Neutrophil (primary cell): Measurements from ENCODE around the gene CAMK1.
A peak's percentile ranks its signal among the peaks of the same experiment; 100 is the strongest.

Experiments used
- H3K27ac ChIP-seq: fragments of 200-600 bp; sonication (generic); 2 replicates; pipeline ENCODE4 v1.5.1; 2016; ENCODE audit warnings: mild to moderate bottlenecking, moderate library complexity
- H3K27me3 ChIP-seq: fragments of 200-600 bp; sonication (generic); 2 replicates; pipeline ENCODE4 v1.6.0; 2016; ENCODE audit warnings: mild to moderate bottlenecking
- H3K36me3 ChIP-seq: fragments of 200-600 bp; sonication (generic); 2 replicates; pipeline ENCODE4 v1.5.1; 2017
- H3K4me1 ChIP-seq, 2 experiments: fragments of 200-600 bp in 1 of 2; sonication (generic) in 1 of 2; 1 replicate in 1 of 2; 2 replicates in 1 of 2; pipeline versions ENCODE4 v1.5.1 to v1.6.1; 2013 to 2016; ENCODE audit warnings: low read depth in 1 of 2, low read length in 1 of 2, mild to moderate bottlenecking in 1 of 2, moderate library complexity in 1 of 2; ENCODE audit not compliant: control insufficient read depth in 1 of 2, insufficient read depth in 1 of 2
- H3K4me3 ChIP-seq, 2 experiments: fragments of 200-600 bp in 1 of 2; sonication (generic) in 1 of 2; 1 replicate in 1 of 2; 2 replicates in 1 of 2; pipeline ENCODE4 v1.5.1; 2013 to 2016; ENCODE audit warnings: low read depth in 1 of 2, low read length in 1 of 2, mild to moderate bottlenecking in 1 of 2, moderate library complexity in 1 of 2
- H3K9me3 ChIP-seq: fragments of 200-600 bp; sonication (generic); 2 replicates; pipeline ENCODE4 v1.5.1; 2016
- TF ChIP-seq, protein P1 (sequence below): fragments of 200-600 bp; sonication (generic); IDR thresholded peaks from 2 replicates; pipeline ENCODE4 v1.5.1; 2016; ENCODE audit warnings: antibody characterized with exemption

CAMK1 gene

DNA sequence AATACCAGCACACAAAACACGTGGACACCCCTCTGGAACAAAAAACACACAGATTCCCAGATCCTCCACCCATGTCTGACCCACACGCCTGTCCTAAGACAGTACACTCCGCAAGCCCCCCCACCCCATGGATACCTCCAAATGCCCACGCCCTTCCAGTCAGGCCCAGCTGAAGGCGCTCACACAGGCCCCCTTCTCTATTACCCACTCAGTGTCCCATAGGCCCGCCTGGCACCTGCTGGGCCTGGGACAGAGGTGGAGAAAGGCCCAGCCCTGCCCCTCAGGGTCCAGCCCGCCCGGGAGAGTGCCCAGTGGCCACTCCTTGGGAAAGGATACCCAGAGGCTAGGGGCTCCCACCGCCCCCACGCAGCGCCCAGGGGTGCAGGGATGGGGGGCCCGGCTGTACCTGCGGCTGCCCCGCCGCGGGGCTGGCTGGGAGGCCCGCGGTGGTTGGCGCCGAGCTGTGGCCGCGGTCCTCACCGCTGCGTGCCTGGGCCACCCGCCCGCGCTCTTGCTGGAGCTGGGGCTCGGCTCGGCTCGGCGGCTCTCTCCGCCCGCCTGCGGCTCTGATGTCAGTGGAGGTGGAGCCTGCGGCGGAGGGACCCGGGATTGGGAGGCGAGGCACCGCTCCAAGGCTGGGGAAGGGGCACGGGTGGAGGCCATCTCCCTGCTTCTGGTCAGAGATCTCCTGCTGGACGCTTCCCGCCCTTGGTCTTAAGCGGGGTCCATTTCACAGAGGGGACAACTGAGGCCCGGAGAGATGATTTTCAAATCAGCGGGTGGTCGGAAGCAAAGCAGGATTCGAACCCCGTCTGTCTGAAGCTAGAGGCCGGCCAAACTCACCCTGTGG is at the start of gene CAMK1:
CAMK1 (minus strand) TSS at position 522 of the 850 bp plus-strand sequence. CDS start 2,198 bp downstream, outside the sequence.
- Histone ChIP-seq H3K4me1 (peaks cover 23 to 26% of the 10 kb centered on the region in 2 experiments), H3K36me3 (no peaks in the 10 kb centered on the region), H3K9me3 (no peaks in the 10 kb centered on the region), H3K27ac (peak within 1 kb of the TSS; percentile 19), H3K27me3 (peaks cover 14% of the 10 kb centered on the region), H3K4me3 (peak within 1 kb of the TSS; percentile 50 to 51)
- TF ChIP-seq, protein P1, sequence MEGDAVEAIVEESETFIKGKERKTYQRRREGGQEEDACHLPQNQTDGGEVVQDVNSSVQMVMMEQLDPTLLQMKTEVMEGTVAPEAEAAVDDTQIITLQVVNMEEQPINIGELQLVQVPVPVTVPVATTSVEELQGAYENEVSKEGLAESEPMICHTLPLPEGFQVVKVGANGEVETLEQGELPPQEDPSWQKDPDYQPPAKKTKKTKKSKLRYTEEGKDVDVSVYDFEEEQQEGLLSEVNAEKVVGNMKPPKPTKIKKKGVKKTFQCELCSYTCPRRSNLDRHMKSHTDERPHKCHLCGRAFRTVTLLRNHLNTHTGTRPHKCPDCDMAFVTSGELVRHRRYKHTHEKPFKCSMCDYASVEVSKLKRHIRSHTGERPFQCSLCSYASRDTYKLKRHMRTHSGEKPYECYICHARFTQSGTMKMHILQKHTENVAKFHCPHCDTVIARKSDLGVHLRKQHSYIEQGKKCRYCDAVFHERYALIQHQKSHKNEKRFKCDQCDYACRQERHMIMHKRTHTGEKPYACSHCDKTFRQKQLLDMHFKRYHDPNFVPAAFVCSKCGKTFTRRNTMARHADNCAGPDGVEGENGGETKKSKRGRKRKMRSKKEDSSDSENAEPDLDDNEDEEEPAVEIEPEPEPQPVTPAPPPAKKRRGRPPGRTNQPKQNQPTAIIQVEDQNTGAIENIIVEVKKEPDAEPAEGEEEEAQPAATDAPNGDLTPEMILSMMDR, result no peak

DNA sequence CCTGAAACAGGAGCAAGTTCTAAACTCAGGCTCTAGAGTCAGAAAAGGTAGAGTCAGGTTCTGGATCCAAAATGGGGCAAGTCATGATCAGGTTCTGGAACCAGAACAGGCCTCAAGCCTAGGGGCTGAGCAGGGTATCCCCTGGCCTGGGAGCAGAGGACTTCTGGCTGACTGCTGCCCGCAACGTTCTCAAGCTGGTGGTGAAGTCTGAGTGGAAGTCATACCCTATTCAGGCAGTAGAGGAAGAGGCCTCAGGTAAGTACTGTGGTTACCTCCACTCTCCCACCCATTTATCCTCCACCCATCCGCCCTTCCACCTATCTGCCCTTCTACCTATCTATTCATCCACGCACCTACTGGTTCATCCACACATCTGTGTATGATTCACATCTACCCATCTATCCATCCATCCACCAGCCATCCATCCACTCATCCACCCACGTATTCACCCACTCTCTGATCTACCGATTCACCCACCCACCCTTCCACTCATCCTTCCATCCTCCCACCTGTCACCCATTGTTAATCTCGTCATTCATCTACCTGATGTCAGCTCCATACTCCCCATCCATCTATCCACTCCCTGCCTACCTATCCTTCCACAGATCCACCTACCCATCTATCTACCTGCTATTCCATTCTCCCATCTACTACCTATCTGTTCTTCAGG is 49.1 kb upstream of the CAMK1 start:
- Histone ChIP-seq H3K36me3 (peaks cover 84% of the 10 kb centered on the region), H3K27ac (no peak overlapping the region), H3K4me3 (no peak overlapping the region), H3K9me3 (no peaks in the 10 kb centered on the region), H3K27me3 (no peaks in the 10 kb centered on the region), H3K4me1 (no peaks in the 10 kb centered on the region)
- TF ChIP-seq, protein P1, result no peak

DNA sequence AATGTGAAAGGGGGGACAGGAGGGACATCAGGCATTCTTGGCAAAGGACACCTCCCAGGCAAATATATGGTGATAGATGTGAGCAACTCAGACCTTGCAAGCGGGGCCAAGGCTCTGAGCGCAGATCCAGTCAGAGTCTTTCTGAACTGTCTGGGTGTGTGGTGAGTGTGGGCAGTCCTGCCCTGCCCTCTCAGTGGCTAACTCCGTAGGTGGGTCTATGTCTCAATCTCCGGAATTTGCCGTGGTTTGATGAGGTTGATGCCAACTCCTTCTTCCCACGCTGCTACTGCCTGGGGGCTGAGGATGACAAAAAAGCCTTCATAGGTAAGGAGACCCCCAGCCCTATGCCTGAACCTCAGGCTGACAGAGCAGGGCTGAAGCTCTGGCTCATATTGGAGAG is 47.7 kb upstream of the CAMK1 start:
- Histone ChIP-seq H3K4me1 (no peaks in the 10 kb centered on the region), H3K4me3 (no peak overlapping the region), H3K27ac (no peak overlapping the region), H3K27me3 (no peaks in the 10 kb centered on the region), H3K9me3 (no peaks in the 10 kb centered on the region), H3K36me3 (peaks cover 92% of the 10 kb centered on the region)
- TF ChIP-seq, protein P1, result no peak

DNA sequence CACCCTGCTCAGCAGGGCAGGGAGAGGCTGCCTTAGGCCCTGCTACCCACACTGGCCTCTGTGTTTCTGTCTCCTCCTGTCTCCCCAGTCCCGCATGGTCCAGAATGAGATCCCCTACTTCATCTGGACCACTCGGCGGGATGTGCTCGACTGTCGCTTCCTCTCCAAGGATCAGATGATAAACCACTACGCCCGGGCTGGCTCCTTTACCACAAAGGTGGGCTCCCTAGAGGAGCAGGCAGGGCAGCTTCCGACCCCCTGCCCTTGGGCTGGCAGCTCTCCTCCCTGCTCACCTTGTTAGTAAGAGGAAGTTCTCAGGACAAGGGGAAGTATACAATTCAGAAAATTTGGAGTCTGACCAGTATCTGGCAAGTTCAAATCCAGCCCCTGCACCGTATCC is 46.2 kb upstream of the CAMK1 start:
- H3K4me3 ChIP-seq, result no peak overlapping the region
- peak overlapping the region; percentile 10 for H3K27ac ChIP-seq
- H3K9me3 ChIP-seq, result no peaks in the 10 kb centered on the region
- peaks cover 91% of the 10 kb centered on the region for H3K36me3 ChIP-seq
- H3K4me1 ChIP-seq, result peaks cover under 1 to 1% of the 10 kb centered on the region in 2 experiments
- TF ChIP-seq, protein P1, result no peak
- H3K27me3 ChIP-seq, result no peaks in the 10 kb centered on the region

DNA sequence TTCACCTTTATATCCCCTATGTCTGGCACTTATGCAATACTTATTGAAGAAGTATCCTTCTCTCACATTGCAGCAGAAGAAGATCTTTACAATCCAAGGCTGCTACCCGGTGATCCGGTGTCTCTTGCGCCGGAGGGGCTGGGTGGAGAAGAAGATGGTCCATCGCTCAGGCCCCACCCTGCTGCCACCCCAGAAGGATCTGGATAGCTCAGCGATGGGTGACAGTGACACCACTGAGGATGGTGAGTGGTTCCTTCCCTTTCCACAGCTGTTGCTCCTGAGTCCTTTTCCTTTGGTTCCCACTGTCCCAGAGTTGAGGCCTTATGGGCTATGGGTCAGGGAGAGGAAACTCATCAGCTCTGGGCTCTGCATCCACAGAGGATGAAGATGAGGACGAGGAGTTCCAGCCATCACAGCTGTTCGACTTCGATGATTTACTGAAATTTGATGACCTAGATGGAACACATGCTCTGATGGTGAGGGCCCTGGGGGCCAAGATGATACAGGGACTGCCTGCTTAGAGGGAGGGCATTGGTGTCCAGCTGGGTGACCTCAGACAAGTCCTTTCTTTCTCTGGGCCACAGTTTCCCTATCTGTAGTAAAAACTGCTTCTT is 43.2 kb upstream of the CAMK1 start:
- peaks cover 19 to 21% of the 10 kb centered on the region in 2 experiments for H3K4me1 ChIP-seq
- no peaks in the 10 kb centered on the region for H3K27me3 ChIP-seq
- peaks cover 76% of the 10 kb centered on the region for H3K36me3 ChIP-seq
- H3K4me3 ChIP-seq, result no peak overlapping the region
- no peaks in the 10 kb centered on the region for H3K9me3 ChIP-seq
- TF ChIP-seq, protein P1, result no peak
- H3K27ac ChIP-seq, result no peak overlapping the region
